ENCODE results near the gene SLC9A6.
A peak's percentile ranks its signal among the peaks of the same experiment; 100 is the strongest.

The SLC9A6 gene

GRCh38 chrX:136025091-136025490, 39.9 kb downstream of the SLC9A6 start:
- TF ChIP-seq CTCF (IDR thresholded peaks at IDR 0.05; ENCODE audit: extremely low read depth, missing control alignments): no peak
- no peak for DNase-seq (ENCODE audit: low spot score)

- no peak for TF ChIP-seq CTCF (IDR thresholded peaks at IDR 0.05; ENCODE audit: extremely low read depth, missing control alignments)
- peak; percentile 24 for DNase-seq (ENCODE audit: low spot score)
Measured at GRCh38 chrX:136028383-136028984, 43.2 kb downstream of the SLC9A6 start.

GRCh38 chrX:136029766-136030165, 44.5 kb downstream of the SLC9A6 start:
- DNase-seq (ENCODE audit: low spot score): no peak
- TF ChIP-seq CTCF (IDR thresholded peaks at IDR 0.05; ENCODE audit: extremely low read depth, missing control alignments): no peak

- no peak for TF ChIP-seq CTCF (IDR thresholded peaks at IDR 0.05; ENCODE audit: extremely low read depth, missing control alignments)
- no peak for DNase-seq (ENCODE audit: low spot score)
Measured at GRCh38 chrX:136030303-136031191, 45.3 kb downstream of the SLC9A6 start.

GRCh38 chrX:136031626-136032025, 46.4 kb downstream of the SLC9A6 start:
- TF ChIP-seq CTCF (IDR thresholded peaks at IDR 0.05; ENCODE audit: extremely low read depth, missing control alignments): no peak
- DNase-seq (ENCODE audit: low spot score): no peak

- no peak for TF ChIP-seq CTCF (IDR thresholded peaks at IDR 0.05; ENCODE audit: extremely low read depth, missing control alignments)
- DNase-seq (ENCODE audit: low spot score): peak; percentile 1
Measured at GRCh38 chrX:136032370-136032769, 47.1 kb downstream of the SLC9A6 start.

GRCh38 chrX:136034668-136035067, 49.4 kb downstream of the SLC9A6 start:
- TF ChIP-seq CTCF (IDR thresholded peaks at IDR 0.05; ENCODE audit: extremely low read depth, missing control alignments): no peak
- DNase-seq (ENCODE audit: low spot score): no peak

Measured in GM20000 (cell line).